ENCODE measurements around the gene UBE2L3.

DNA sequence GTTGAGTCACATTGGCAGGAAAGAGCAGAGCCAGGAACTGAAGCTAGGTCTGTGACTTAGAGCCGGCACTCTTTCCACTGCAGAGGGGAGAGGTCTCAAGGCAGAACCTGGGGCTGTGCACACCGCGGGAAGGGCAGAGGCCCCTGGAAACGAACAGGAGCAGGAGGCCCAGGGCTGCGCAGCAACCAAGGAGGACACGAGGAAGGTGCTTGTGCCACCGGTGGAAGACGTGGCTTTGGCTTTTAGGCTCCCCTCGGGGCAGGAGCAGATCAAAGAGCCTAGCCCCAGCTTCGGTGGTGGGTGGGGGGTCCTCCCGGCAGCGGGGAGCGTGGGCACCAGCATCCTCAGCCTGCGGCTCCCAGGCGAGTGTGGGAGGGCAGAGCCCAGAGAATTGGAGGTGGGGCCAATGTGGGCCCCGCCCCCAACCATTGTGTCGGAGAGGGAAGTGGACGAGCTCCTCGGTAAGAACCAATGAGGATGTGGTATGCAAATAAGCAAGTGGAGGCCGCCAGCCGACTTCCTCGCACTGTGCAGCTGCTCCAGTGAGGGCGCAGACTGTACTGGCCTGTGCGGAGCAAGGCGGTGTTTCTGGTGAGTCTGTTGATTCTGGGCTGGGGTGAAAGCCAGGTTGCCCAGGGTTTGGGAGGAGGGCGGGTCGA is 64.9 kb downstream of the UBE2L3 start, which contains the start of gene CCDC116:
- TF ChIP-seq, protein P1, sequence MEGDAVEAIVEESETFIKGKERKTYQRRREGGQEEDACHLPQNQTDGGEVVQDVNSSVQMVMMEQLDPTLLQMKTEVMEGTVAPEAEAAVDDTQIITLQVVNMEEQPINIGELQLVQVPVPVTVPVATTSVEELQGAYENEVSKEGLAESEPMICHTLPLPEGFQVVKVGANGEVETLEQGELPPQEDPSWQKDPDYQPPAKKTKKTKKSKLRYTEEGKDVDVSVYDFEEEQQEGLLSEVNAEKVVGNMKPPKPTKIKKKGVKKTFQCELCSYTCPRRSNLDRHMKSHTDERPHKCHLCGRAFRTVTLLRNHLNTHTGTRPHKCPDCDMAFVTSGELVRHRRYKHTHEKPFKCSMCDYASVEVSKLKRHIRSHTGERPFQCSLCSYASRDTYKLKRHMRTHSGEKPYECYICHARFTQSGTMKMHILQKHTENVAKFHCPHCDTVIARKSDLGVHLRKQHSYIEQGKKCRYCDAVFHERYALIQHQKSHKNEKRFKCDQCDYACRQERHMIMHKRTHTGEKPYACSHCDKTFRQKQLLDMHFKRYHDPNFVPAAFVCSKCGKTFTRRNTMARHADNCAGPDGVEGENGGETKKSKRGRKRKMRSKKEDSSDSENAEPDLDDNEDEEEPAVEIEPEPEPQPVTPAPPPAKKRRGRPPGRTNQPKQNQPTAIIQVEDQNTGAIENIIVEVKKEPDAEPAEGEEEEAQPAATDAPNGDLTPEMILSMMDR (optimal IDR thresholded peaks at IDR 0.05 in 1 of 3, IDR thresholded peaks at IDR 0.05 in 1 of 3, conservative IDR thresholded peaks at IDR 0.05 in 1 of 3; ENCODE audit: extremely low read depth in 1 of 3, insufficient read depth in 2 of 3, low read length in 3 of 3), result no peak
- TF ChIP-seq EZH2 (IDR thresholded peaks at IDR 0.05; ENCODE audit: low read length), result no peak
